SW480 (cell line): ENCODE measurements around the gene PSME2.

Source experiments
- DNase-seq: peaks from one replicate; pipeline ENCODE4 v3.0.0-alpha.2; 2016; ENCODE audit warnings: low spot score

The PSME2 gene

DNA sequence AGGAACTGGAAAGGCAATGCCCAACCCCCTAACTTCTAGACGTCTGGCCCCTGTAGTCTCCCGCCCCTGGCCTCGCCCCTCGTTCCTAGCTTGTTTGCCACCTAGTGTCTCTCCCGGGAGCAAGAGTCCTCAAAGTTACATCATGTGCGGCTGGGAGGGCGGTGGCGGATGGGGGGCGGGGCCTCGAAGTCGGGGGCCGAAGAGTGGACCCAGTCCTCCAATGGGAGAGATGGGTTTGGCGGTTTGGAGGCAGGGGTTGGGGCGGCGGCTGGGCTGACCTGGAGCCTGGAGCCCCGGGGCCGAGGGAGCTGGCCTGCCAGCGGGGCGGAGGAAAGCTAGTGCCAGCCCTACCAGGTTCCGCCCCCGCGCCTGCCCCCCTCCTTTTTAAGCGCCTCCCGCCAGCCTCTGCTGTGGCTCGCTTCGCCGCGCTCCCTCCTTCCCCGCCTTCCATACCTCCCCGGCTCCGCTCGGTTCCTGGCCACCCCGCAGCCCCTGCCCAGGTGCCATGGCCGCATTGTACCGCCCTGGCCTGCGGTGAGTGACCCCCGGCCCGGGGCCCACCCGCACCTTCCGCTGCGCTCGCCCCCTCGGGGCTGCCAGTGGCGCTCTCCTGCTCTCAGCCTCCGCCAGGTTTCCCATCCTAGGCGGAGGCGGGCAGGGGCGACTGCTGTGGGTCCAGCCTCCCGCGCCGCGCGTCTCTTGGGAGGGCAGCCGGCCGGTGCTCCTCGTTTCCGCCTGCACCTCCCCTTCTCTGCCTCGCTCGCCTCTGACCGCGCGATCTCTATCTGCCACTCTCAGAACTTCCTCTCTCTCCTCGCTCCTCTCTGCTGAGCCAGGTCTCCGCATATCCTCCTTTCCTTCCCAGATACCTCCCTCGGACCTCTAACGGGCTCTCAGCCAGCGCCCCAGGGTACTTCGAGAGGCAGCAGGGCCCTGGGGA, 52.2 kb downstream of the PSME2 start, which contains the start of gene PCK2:
PCK2 (plus strand) TSS at position 411 of the 940 bp plus-strand sequence; CDS start at position 506, 95 bp downstream.
- peak; percentile 96 for DNase-seq
